Forelimb muscle (tissue), 1 donor: Measurements from ENCODE around the gene PDLIM7. TPM values are rescaled to one million over a fixed set of nuclear protein-coding genes. Genes with fewer than 3 reads are reported as not detected.

ENCODE experiments used
- DNase-seq: peaks from one replicate; pipeline ENCODE4 v3.0.0-alpha.2; 2013; ENCODE audit warnings: low read depth
- polyA plus RNA-seq: library from polyadenylated mRNA; unstranded; fragments of 120-200 nt; gene quantifications from one replicate; pipeline ENCODE4 v1.2.1, GENCODE V29; 2013; ENCODE audit not compliant: insufficient read length

PDLIM7 gene
- polyA plus RNA-seq, 1 donor = 359 TPM

GRCh38 chr5:177524539-177524900 lies 27.1 kb upstream of the PDLIM7 start:
- DNase-seq = no peak

GRCh38 chr5:177523711-177524538 lies 26.5 kb upstream of the PDLIM7 start:
- no peak for DNase-seq

- no peak for DNase-seq
These were observed 23.6 kb upstream of the PDLIM7 start for GRCh38 chr5:177520916-177521513.

GRCh38 chr5:177520271-177520670 lies 22.9 kb upstream of the PDLIM7 start:
- DNase-seq = no peak

- DNase-seq = no peak
These were observed 22.2 kb upstream of the PDLIM7 start for GRCh38 chr5:177519463-177520235.

GRCh38 chr5:177516601-177517568 lies 19.5 kb upstream of the PDLIM7 start, which contains the start of gene DDX41:
TSS of gene DDX41 (minus strand) at chr5:177516961. CDS start at chr5:177516945, 16 bp downstream.
- peak; percentile 96 for DNase-seq

- DNase-seq = no peak
These were observed 18.2 kb upstream of the PDLIM7 start for GRCh38 chr5:177515580-177515979.

GRCh38 chr5:177514541-177514940 lies 17.1 kb upstream of the PDLIM7 start:
- DNase-seq = no peak

GRCh38 chr5:177513500-177513899 lies 16.1 kb upstream of the PDLIM7 start:
- DNase-seq = no peak

- no peak for DNase-seq
These were observed 15.5 kb upstream of the PDLIM7 start for GRCh38 chr5:177512736-177513380.

GRCh38 chr5:177511796-177512675 lies 14.6 kb upstream of the PDLIM7 start:
- DNase-seq = no peak

- DNase-seq = no peak
These were observed 13.8 kb upstream of the PDLIM7 start for GRCh38 chr5:177511181-177511580.

- no peak for DNase-seq
These were observed 13.2 kb upstream of the PDLIM7 start for GRCh38 chr5:177510567-177511053.

GRCh38 chr5:177509991-177510566 lies 12.7 kb upstream of the PDLIM7 start:
- no peak for DNase-seq

- DNase-seq = no peak
These were observed 12.1 kb upstream of the PDLIM7 start, which contains the start of gene DOK3 for GRCh38 chr5:177509381-177509951. TSS of gene DOK3 (minus strand) at chr5:177509826. CDS start at chr5:177509540, 286 bp downstream.

GRCh38 chr5:177508837-177509236 lies 11.4 kb upstream of the PDLIM7 start:
- no peak for DNase-seq

GRCh38 chr5:177508221-177508611 lies 10.8 kb upstream of the PDLIM7 start:
- DNase-seq = no peak

- no peak for DNase-seq
These were observed 10.3 kb upstream of the PDLIM7 start for GRCh38 chr5:177507596-177508220.
